Keratinocyte (primary cell): Measurements from ENCODE around the gene DNAAF8.

ENCODE experiments used
- CTCF ChIP-seq, 3 experiments: IDR thresholded peaks in 1 of 3; conservative IDR thresholded peaks in 1 of 3; optimal IDR thresholded peaks in 1 of 3; 2 replicates in 2 of 3; 3 replicates in 1 of 3; pipeline versions ENCODE3 to v1.5.1; 2011; ENCODE audit warnings: low read length in 3 of 3, mild to moderate bottlenecking in 3 of 3, moderate library complexity in 2 of 3, control low read depth in 1 of 3, inconsistent platforms in 1 of 3; ENCODE audit not compliant: insufficient read depth in 2 of 3; ENCODE audit errors: extremely low read depth in 1 of 3
- EZH2 ChIP-seq: IDR thresholded peaks from one replicate; pipeline ENCODE4 v1.6.1; 2012; ENCODE audit warnings: inconsistent platforms, mild to moderate bottlenecking, low read length, moderate library complexity

GRCh38 chr16:4689091-4689671, 45.2 kb upstream of the DNAAF8 start:
- TF ChIP-seq CTCF (optimal IDR thresholded peaks at IDR 0.05 in 1 of 3, IDR thresholded peaks at IDR 0.05 in 1 of 3, conservative IDR thresholded peaks at IDR 0.05 in 1 of 3; ENCODE audit: extremely low read depth in 1 of 3, insufficient read depth in 2 of 3, low read length in 3 of 3) (no peak), EZH2 (no peak)
